ENCODE measurements around the gene FXYD4. TPM values are rescaled to one million over a fixed set of nuclear protein-coding genes. Genes with fewer than 3 reads are reported as not detected.

The FXYD4 gene
- total and polyA plus RNA-seq, 2 of the 8 experiments (the other 6 are each of a cell fraction or from before 2014, with no cell fraction given) = not detected

DNA sequence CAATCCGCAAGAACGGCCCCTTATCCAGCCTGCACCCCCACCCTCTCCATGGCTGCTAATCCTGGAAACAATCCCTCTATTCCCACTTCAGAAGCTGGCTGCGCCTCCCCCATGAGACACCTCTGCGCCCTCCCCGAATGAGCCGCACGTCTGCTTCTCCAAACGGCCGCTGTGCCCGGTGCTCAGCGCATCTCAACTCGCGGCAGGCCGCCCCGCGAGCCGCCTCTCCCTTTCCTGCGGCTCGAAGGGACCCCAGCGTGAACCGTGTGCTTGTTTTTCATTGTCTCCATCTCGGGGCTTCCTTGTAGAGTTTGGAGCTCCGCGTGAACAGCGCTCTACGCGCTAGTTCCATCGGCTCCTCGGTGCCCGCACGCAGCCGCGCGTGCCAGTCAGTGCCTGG lies 20.8 kb upstream of the FXYD4 start (continued):
- TF ChIP-seq RAD21 (IDR thresholded peaks at IDR 0.05 in 1 of 2, conservative IDR thresholded peaks at IDR 0.05 in 1 of 2; ENCODE audit: low read depth in 2 of 2, low read length in 2 of 2) = no peak
- no peak for TF ChIP-seq EGR1 (IDR thresholded peaks at IDR 0.05; ENCODE audit: borderline replicate concordance, low read depth, low read length)

All from H1 (cell line).